GM12878 (cell line): ENCODE results near the gene DPH1. TPM values are rescaled to one million over a fixed set of nuclear protein-coding genes. Genes with fewer than 3 reads are reported as not detected.
"Not testable (repeated sequence)": the region's sequence is repeated elsewhere in the genome, so short reads cannot be mapped to it uniquely, and the experiment has no call there.

Experiments
- ATAC-seq: fragments of 200-7000 bp; cut with Tn5 transposase; 3 replicates; pipeline ENCODE4 v1.9.1; 2020; ENCODE audit warnings: mild to moderate bottlenecking, moderate library complexity
- BruUV-seq: library from RNA; stranded (reverse); fragments of 400-500 nt; replicated peaks from 2 replicates; lab custom pipeline; 2021; lab: Mats Ljungman, UMichigan
- CTCF ChIA-PET: fragments of 300-600 bp; sonication (Branson Sonifier 250); formaldehyde crosslinking; extraction: SDS; loops from one replicate; lab custom pipeline; 2021; ENCODE audit warnings: inconsistent platforms; lab: Yijun Ruan, JAX
- POLR2A ChIA-PET: fragments of 350-600 bp; formaldehyde crosslinking; extraction: SDS; loops from one replicate; lab custom pipeline; 2021; ENCODE audit warnings: inconsistent platforms; lab: Charles Lee
- RAD21 ChIA-PET: fragments of 300-600 bp; sonication (Branson Sonifier 250); formaldehyde crosslinking; loops from one replicate; lab custom pipeline; 2023; ENCODE audit warnings: antibody characterized with exemption; ENCODE audit not compliant: unreplicated experiment; lab: Charles Lee
- SMC1A ChIA-PET: fragments of 300-600 bp; sonication (Branson Sonifier 250); formaldehyde crosslinking; loops from one replicate; lab custom pipeline; 2023; ENCODE audit not compliant: unreplicated experiment, uncharacterized antibody; lab: Charles Lee
- DNase-seq: peaks from one replicate; pipeline ENCODE4 v3.0.0-alpha.2; 2011; ENCODE audit warnings: low read depth, low spot score
- FAIRE-seq: peaks from 3 replicates; lab custom pipeline; 2011; peaks lifted over from hg19 to GRCh38; lab: Jason Lieb, UNC
- H2AFZ ChIP-seq: 2 replicates; pipeline ENCODE4 v1.6.0; 2011; ENCODE audit warnings: low read depth, low read length, control low read depth; ENCODE audit not compliant: control insufficient read depth
- H3K27ac ChIP-seq: 2 replicates; pipeline ENCODE4 v1.5.1; 2011; ENCODE audit warnings: control low read depth; ENCODE audit not compliant: control insufficient read depth, insufficient read depth
- H3K27me3 ChIP-seq, 2 experiments: replicated peaks in 1 of 2; 2 replicates each; pipeline versions ENCODE4 v1.6.0 to v1.6.1; 2011; ENCODE audit warnings: low read length in 1 of 2; ENCODE audit not compliant: control insufficient read depth in 2 of 2, insufficient read depth in 2 of 2
- H3K36me3 ChIP-seq, 2 experiments: 2 replicates each; pipeline ENCODE4 v1.5.1; 2011; ENCODE audit warnings: low read length in 1 of 2; ENCODE audit not compliant: control insufficient read depth in 2 of 2, insufficient read depth in 2 of 2
- H3K4me1 ChIP-seq: 2 replicates; pipeline ENCODE4 v1.6.1; 2011; ENCODE audit warnings: mild to moderate bottlenecking, low read length, moderate library complexity, mixed read lengths; ENCODE audit not compliant: control insufficient read depth, insufficient read depth
- H3K4me2 ChIP-seq: 2 replicates; pipeline ENCODE4 v1.6.0; 2011; ENCODE audit warnings: control low read depth; ENCODE audit not compliant: control insufficient read depth, insufficient read depth
- H3K4me3 ChIP-seq: fragments of 200-600 bp; sonication (generic); 2 replicates; pipeline ENCODE4 v1.5.1; 2016
- H3K79me2 ChIP-seq: 2 replicates; pipeline ENCODE4 v1.6.0; 2011; ENCODE audit warnings: low read length; ENCODE audit not compliant: control insufficient read depth, insufficient read depth
- H3K9ac ChIP-seq: 2 replicates; pipeline ENCODE4 v1.8.0; 2011; ENCODE audit warnings: low read length, control low read depth, mixed read lengths; ENCODE audit not compliant: control insufficient read depth, insufficient read depth
- H3K9me3 ChIP-seq: replicated peaks from 3 replicates; pipeline ENCODE4 v1.5.1; 2011; ENCODE audit warnings: mild to moderate bottlenecking, low read length; ENCODE audit not compliant: control insufficient read depth, insufficient read depth
- H4K20me1 ChIP-seq: 2 replicates; pipeline ENCODE4 v1.6.0; 2011; ENCODE audit not compliant: control insufficient read depth, insufficient read depth
- NFYB ChIP-seq: IDR thresholded peaks from 2 replicates; pipeline ENCODE4 v1.6.1; 2011; ENCODE audit warnings: low read depth, mild to moderate bottlenecking, low read length, improper control_type of control experiment, moderate library complexity; ENCODE audit not compliant: insufficient read depth
- SMC3 ChIP-seq: IDR thresholded peaks from 2 replicates; pipeline ENCODE4 v1.6.1; 2011; ENCODE audit warnings: low read length, improper control_type of control experiment, borderline replicate concordance
- WGBS: methylation state at CpG from one replicate; pipeline ENCODE4 v1.1.6; 2016; ENCODE audit warnings: low lambda C conversion rate; ENCODE audit not compliant: insufficient replicate concordance, insufficient coverage; ENCODE audit errors: missing lambda C conversion rate; 5-methylcytosine and 5-hydroxymethylcytosine counted together
- in situ Hi-C: fragments of 300-500 bp; cut with MboI; formaldehyde crosslinking; loops from 9 replicates; pipeline ENCODE4 v1.14.3; 2018; ENCODE audit warnings: mixed read lengths
- intact Hi-C: fragments of 100-400 bp; cut with micrococcal nuclease; formaldehyde crosslinking; loops from one replicate; pipeline ENCODE4 v1.14.2; 2022; ENCODE audit not compliant: unreplicated experiment
- polyA plus RNA-seq, 11 experiments: library from polyadenylated mRNA; depleted of rRNA in 4 of 11; unstranded in 6 of 11; stranded (reverse) in 5 of 11; fragments of >200 nt; fragmentation: Nextera tagmentation in 4 of 11; fragmentation: Illumina TruSeq in 1 of 11; extraction: Ambion mirVana in 4 of 11; extraction: Trizol in 1 of 11; gene quantifications; 1 replicate in 1 of 11; 2 replicates in 10 of 11; pipeline versions ENCODE4 v1.2.1 to v1.2.3, GENCODE V29; 2011 to 2016; ENCODE audit warnings: inconsistent platforms in 2 of 11, missing spikeins in 2 of 11, low read depth in 1 of 11
- total RNA-seq, 4 experiments: library from RNA; depleted of rRNA in 3 of 4; stranded (reverse); fragments of >200 nt in 3 of 4; fragmentation: Illumina TruSeq in 1 of 4; extraction: Trizol in 1 of 4; gene quantifications; 2 replicates each; pipeline versions ENCODE4 v1.2.1 to v1.2.3, GENCODE V29; 2013 to 2021
- TF ChIP-seq, protein P1 (sequence below): fragments of 450-650 bp; IDR thresholded peaks from 2 replicates; pipeline ENCODE4 v1.6.1; 2016; ENCODE audit warnings: mild to moderate bottlenecking
- TF ChIP-seq, protein P2 (sequence below): fragments of 450-650 bp; IDR thresholded peaks from 2 replicates; pipeline ENCODE4 v1.6.1; 2018; ENCODE audit warnings: mild to moderate bottlenecking, low read depth, moderate library complexity; ENCODE audit not compliant: partially characterized antibody

DPH1 gene
- total and polyA plus RNA-seq, 10 of the 15 experiments (the other 5 are each of a cell fraction or from before 2014, with no cell fraction given), result 0.29 to 33.6 (median 20.2) TPM

DNA sequence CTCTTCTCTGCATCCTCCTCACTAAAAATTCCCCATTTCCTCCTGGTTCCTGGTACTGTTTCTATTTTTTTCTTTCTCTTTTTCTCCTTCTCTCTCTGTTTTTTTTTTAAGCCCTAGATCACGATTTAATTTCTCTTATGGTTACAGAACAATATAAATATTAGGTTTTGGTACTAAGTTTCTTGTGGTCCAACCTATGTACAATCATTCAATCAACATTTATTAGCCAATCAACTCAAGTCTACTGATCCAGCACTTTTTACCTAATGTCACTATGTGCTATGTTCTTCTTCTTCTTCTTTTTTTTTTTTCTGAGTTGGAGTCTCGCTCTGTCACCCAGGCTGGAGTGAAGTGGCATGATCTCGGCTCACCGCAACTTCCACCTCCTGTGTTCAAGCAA is 17.5 kb upstream of the DPH1 start:
- Histone ChIP-seq H3K4me1 (peaks cover 3% of the 10 kb centered on the region), H3K9ac (no peak overlapping the region), H3K79me2 (no peaks in the 10 kb centered on the region), H3K27ac (no peak overlapping the region), H3K4me2 (no peak overlapping the region), H4K20me1 (no peaks in the 10 kb centered on the region), H3K9me3 (no peaks in the 10 kb centered on the region; the same call in 2 of the 3 replicates), H3K4me3 (no peak overlapping the region), H2AFZ (no peak overlapping the region), H3K27me3 (no peaks in the 10 kb centered on the region; a peak in 1 of 4 replicates), H3K36me3 (no peaks in the 10 kb centered on the region)
- RAD21 ChIA-PET, result no interaction called here
- no peak for TF ChIP-seq SMC3
- TF ChIP-seq, protein P1, sequence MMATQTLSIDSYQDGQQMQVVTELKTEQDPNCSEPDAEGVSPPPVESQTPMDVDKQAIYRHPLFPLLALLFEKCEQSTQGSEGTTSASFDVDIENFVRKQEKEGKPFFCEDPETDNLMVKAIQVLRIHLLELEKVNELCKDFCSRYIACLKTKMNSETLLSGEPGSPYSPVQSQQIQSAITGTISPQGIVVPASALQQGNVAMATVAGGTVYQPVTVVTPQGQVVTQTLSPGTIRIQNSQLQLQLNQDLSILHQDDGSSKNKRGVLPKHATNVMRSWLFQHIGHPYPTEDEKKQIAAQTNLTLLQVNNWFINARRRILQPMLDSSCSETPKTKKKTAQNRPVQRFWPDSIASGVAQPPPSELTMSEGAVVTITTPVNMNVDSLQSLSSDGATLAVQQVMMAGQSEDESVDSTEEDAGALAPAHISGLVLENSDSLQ, result no peak
- TF ChIP-seq, protein P2, sequence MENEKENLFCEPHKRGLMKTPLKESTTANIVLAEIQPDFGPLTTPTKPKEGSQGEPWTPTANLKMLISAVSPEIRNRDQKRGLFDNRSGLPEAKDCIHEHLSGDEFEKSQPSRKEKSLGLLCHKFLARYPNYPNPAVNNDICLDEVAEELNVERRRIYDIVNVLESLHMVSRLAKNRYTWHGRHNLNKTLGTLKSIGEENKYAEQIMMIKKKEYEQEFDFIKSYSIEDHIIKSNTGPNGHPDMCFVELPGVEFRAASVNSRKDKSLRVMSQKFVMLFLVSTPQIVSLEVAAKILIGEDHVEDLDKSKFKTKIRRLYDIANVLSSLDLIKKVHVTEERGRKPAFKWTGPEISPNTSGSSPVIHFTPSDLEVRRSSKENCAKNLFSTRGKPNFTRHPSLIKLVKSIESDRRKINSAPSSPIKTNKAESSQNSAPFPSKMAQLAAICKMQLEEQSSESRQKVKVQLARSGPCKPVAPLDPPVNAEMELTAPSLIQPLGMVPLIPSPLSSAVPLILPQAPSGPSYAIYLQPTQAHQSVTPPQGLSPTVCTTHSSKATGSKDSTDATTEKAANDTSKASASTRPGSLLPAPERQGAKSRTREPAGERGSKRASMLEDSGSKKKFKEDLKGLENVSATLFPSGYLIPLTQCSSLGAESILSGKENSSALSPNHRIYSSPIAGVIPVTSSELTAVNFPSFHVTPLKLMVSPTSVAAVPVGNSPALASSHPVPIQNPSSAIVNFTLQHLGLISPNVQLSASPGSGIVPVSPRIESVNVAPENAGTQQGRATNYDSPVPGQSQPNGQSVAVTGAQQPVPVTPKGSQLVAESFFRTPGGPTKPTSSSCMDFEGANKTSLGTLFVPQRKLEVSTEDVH, result no peak
- TF ChIP-seq NFYB, result no peak
- SMC1A ChIA-PET, result interaction anchor here (1.0 kb wide), 1 partner anchor 10 kb away, joined by 3 read pairs; no protein-coding TSS in a partner anchor
- FAIRE-seq, result no peak
- no TSS peak for BruUV-seq
- POLR2A ChIA-PET, result interaction anchor here (0.5 to 0.7 kb wide), 3 partner anchors 49 to 241 kb away, joined by 3 read pairs; no protein-coding TSS in a partner anchor
- in situ Hi-C loops, result loop anchor here (25.0 kb wide), 1 partner anchor 100 kb away; no protein-coding TSS in a partner anchor
- no peak for DNase-seq
- ATAC-seq, result no peak
- CTCF ChIA-PET, result no interaction called here
- intact Hi-C loops, result no loop called here
- WGBS, result 0% methylated on average over 1 of the region's 4 CpGs

DNA sequence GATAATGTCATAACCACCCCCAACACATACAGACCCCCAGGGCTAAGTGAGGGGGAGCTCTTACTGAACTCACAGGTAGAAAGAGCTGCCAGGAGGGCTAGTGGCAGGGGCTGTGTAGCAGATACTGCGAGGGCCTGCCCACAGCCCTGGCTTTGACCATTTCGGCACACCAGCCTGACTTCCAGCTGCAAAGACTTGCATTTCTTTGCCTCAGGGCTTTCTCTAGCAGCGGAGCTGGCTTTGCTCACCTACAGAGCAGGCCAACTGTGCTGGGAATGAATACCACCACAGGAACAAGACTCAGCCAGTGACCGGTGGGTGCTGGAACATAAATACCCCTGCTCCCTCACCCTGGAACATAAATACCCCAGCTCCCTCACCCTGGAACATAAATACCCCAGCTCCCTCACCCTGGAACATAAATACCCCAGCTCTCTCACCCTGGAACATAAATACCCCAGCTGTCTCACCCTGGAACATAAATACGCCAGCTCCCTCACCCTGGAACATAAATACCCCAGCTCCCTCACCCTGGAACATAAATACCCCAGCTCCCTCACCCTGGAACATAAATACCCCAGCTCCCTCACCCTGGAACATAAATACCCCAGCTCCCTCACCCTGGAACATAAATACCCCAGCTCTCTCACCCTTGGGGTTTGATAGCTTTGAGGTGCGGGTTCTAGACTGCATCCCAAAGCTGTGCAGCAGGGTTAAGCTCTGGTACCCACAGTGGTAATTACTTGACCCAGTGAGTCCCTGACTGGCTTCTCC is 16.5 kb upstream of the DPH1 start:
- H3K79me2 ChIP-seq, H3K9ac ChIP-seq, H3K27me3 ChIP-seq, FAIRE-seq, H2AFZ ChIP-seq, DNase-seq, H3K36me3 ChIP-seq, ATAC-seq, H4K20me1 ChIP-seq, intact Hi-C loops, H3K4me3 ChIP-seq, BruUV-seq, H3K4me2 ChIP-seq, H3K9me3 ChIP-seq, CTCF ChIA-PET, H3K27ac ChIP-seq, RAD21 ChIA-PET: not testable (repeated sequence)
- WGBS, result 84% methylated on average over 6 of the region's 6 CpGs
- ChIA-PET POLR2A (interaction anchor here (0.6 to 0.7 kb wide), 3 partner anchors 50 to 860 kb away, joined by 3 read pairs; no protein-coding TSS in a partner anchor), SMC1A (interaction anchor here (1.2 kb wide), 1 partner anchor 105 kb away, joined by 3 read pairs; no protein-coding TSS in a partner anchor)
- in situ Hi-C loops, result loop anchor here (25.0 kb wide), 1 partner anchor 101 kb away; no protein-coding TSS in a partner anchor
- H3K4me1 ChIP-seq, result peaks cover 10% of the 10 kb centered on the region
